ENCODE measurements around the gene CEP70.

The CEP70 gene

DNA sequence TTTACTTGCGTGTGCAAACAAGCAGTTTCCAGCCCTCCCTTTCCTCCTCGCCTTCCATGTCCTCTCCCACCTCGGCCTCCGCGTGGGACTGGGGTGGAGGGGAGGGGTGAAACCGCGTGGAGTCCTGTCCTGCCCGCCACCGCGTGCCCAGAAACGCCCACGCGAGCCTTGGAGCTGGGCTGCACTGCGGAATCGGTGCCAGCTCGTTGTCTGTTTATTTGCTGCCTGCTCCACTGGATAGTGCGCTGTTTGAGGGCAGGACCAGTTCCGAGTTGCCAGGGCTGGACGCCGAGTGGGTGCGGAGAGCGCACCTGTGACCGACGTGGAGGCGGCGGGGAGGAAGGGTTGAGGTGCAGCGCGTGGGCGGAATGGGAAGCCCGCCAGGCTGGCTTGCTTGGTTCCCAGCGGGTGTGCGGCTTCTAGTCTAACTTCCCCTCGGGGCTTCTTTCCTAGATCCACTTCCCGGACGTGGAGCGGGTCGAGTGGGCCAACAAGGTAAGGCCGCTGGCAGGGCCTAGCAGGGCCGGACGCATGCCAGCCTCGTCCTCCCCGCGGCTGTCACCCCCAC, 142.4 kb downstream of the CEP70 start:
- no peak for TF ChIP-seq CTCF (IDR thresholded peaks at IDR 0.05; ENCODE audit: low read depth, low read length)
- no peak overlapping the region for H3K4me3 ChIP-seq (ENCODE audit: low read depth, low read length)

DNA sequence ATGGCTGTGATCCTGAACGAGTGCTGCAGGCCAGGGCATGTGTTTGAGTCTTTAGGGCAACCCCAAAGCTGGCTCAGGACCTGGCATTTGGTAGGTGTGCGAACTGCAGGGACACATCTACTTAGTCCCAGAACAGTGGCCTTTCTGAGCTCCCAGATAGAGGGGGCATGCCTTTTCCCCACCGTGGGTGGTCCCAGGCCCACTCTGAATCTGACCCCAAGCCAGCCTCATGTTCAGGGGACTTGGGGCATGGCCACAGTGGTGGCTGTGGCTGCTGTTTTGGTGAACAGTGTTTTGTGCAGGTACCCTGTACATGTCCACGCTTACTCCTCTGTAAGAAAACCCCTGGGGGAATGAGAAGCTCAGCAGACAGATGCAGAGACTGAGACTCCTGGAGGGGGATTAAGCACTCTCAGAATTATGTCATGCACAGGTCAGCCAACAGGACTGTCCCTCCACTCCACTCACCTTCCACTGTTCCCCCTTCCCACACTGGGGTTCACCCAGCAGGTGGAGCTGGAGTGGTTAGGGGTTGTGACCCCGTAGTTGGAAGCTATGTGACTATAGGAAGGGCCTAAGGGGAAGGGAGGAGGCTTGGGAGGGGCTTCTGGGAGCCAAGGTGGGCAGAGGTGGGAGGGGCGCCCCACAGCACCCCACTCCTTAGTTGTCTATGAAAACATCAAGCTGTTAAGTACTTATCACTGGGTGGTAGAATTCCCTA, 143.2 kb downstream of the CEP70 start:
- TF ChIP-seq CTCF (IDR thresholded peaks at IDR 0.05; ENCODE audit: low read depth, low read length): no peak
- no peak overlapping the region for H3K4me3 ChIP-seq (ENCODE audit: low read depth, low read length)

DNA sequence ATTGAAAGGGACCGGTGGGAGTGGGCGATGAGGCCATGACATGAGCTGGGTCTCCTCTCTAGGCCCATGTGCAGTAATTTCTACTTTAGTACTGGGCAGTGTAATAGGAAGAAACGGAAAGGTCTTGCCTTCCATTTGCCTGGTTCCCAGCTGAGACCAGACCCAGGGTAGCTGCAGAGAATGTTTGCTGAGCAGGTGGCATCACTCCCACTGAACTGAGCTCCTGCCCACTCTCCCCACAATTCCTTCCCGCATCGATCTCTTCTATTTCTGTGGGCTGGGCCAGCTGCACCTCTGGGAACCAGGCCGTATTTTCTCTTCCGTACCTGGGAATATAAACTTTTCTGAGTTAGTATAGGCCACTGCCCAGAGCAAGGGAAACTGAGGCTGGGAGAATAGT, 143.9 kb downstream of the CEP70 start:
- no peak overlapping the region for H3K4me3 ChIP-seq (ENCODE audit: low read depth, low read length)
- no peak for TF ChIP-seq CTCF (IDR thresholded peaks at IDR 0.05; ENCODE audit: low read depth, low read length)

DNA sequence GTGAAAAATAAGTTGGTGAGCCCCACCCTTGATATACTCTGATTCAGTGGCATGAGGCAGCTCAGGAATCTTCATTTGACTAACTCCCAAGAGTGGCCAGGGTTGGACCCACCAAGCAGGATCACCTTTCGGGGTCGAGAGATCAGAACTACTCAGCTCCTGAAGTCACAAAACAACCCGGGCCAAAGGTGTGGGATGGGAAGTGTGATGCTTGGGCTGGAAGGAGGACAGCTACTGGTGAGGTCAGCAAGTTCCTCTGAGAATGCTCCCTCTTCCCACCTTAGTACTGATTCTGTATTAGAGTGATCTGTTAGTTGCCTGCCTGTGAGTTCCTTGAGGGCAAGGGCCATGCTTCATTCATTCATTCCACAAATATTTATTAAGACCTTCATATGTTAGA, 144.6 kb downstream of the CEP70 start:
- H3K4me3 ChIP-seq (ENCODE audit: low read depth, low read length): no peak overlapping the region
- no peak for TF ChIP-seq CTCF (IDR thresholded peaks at IDR 0.05; ENCODE audit: low read depth, low read length)

- TF ChIP-seq CTCF (IDR thresholded peaks at IDR 0.05; ENCODE audit: low read depth, low read length): no peak
- H3K4me3 ChIP-seq (ENCODE audit: low read depth, low read length): no peak overlapping the region
These were observed 145.4 kb downstream of the CEP70 start for GRCh38 chr3:138448631-138449030.

GRCh38 chr3:138445654-138446053, 148.4 kb downstream of the CEP70 start:
- H3K4me3 ChIP-seq (ENCODE audit: low read depth, low read length): no peak overlapping the region
- TF ChIP-seq CTCF (IDR thresholded peaks at IDR 0.05; ENCODE audit: low read depth, low read length): no peak

DNA sequence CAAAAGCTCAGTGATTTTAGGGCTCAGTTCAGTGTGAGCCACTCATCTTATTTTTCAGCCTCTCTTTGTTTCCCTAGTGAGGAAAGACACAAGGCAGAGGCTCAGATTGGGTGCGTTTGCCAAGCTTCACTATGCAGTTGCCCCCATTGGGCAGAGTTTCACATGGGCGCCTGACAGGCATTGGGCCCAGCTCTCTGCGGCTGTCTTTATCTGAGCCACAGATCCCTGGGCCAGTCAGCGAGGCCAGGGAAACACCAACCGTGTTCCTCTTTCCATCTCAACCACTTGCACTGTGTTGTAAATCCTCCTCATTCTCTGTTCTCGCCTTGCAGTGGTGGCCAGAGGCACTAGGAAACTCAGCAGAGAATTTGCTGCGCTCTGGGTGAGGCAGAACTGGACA, 148.8 kb downstream of the CEP70 start:
- H3K4me3 ChIP-seq (ENCODE audit: low read depth, low read length): no peak overlapping the region
- TF ChIP-seq CTCF (IDR thresholded peaks at IDR 0.05; ENCODE audit: low read depth, low read length): no peak

Data from WI38 (cell line).